NCI-H1694 treated with DMSO at 0.1 percent for 48 hours (cell line): ENCODE measurements around the gene TBC1D30.
A peak's percentile ranks its signal among the peaks of the same experiment; 100 is the strongest.

Source experiments
- DNase-seq: peaks from one replicate; lab custom pipeline; 2025; lab: John Stamatoyannopoulos, UW

The TBC1D30 gene

GRCh38 chr12:64864319-64864718 lies 39.9 kb downstream of the TBC1D30 start:
- no peak for DNase-seq

GRCh38 chr12:64875186-64875585 lies 50.7 kb downstream of the TBC1D30 start:
- DNase-seq, result no peak

GRCh38 chr12:64876388-64877071 lies 52.1 kb downstream of the TBC1D30 start:
- DNase-seq, result no peak

GRCh38 chr12:64877363-64878004 lies 53.0 kb downstream of the TBC1D30 start:
- DNase-seq, result no peak

GRCh38 chr12:64882687-64883086 lies 58.2 kb downstream of the TBC1D30 start:
- no peak for DNase-seq

- no peak for DNase-seq
Measured at GRCh38 chr12:64883264-64884163, 59.1 kb downstream of the TBC1D30 start.

- no peak for DNase-seq
Measured at GRCh38 chr12:64884164-64884542, 59.7 kb downstream of the TBC1D30 start.

- DNase-seq, result no peak
Measured at GRCh38 chr12:64884728-64885127, 60.3 kb downstream of the TBC1D30 start.

GRCh38 chr12:64889434-64890216 lies 65.2 kb downstream of the TBC1D30 start:
- DNase-seq, result no peak

GRCh38 chr12:64890873-64891468 lies 66.5 kb downstream of the TBC1D30 start:
- DNase-seq, result peak; percentile 45

- DNase-seq, result no peak
Measured at GRCh38 chr12:64891629-64892028, 67.2 kb downstream of the TBC1D30 start.

- DNase-seq, result no peak
Measured at GRCh38 chr12:64892561-64892960, 68.1 kb downstream of the TBC1D30 start.

- no peak for DNase-seq
Measured at GRCh38 chr12:64893961-64894360, 69.5 kb downstream of the TBC1D30 start.

- no peak for DNase-seq
Measured at GRCh38 chr12:64894827-64895475, 70.5 kb downstream of the TBC1D30 start.

GRCh38 chr12:64895526-64895925 lies 71.1 kb downstream of the TBC1D30 start:
- no peak for DNase-seq

GRCh38 chr12:64900540-64900939 lies 76.1 kb downstream of the TBC1D30 start:
- no peak for DNase-seq

GRCh38 chr12:64903479-64904152 lies 79.2 kb downstream of the TBC1D30 start:
- DNase-seq, result no peak

- no peak for DNase-seq
Measured at GRCh38 chr12:64907097-64907496, 82.7 kb downstream of the TBC1D30 start.

GRCh38 chr12:64909124-64909523 lies 84.7 kb downstream of the TBC1D30 start:
- no peak for DNase-seq

- DNase-seq, result no peak
Measured at GRCh38 chr12:64911081-64911480, 86.6 kb downstream of the TBC1D30 start.

- DNase-seq, result no peak
Measured at GRCh38 chr12:64911912-64912311, 87.5 kb downstream of the TBC1D30 start.
